Hematopoietic multipotent progenitor cell (in vitro differentiated cells): ENCODE data around the gene SPI1. TPM values are rescaled to one million over a fixed set of nuclear protein-coding genes. Genes with fewer than 3 reads are reported as not detected.

Experiments
- DNase-seq, 3 donors: peaks; one replicate each; pipeline ENCODE4 v3.0.0-alpha.2; 2011 to 2015; ENCODE audit warnings: low read depth in 2 of 3, low spot score in 2 of 3
- total RNA-seq: library from RNA; depleted of rRNA; stranded (reverse); fragments of >200 nt; gene quantifications from one replicate; pipeline ENCODE4 v1.2.3, GENCODE V29; 2012

The SPI1 gene
- total RNA-seq, 1 donor = 99.6 TPM

GRCh38 chr11:47407746-47408590 lies 29.6 kb upstream of the SPI1 start, which contains the start of gene SLC39A13:
TSS of gene SLC39A13 (plus strand) at chr11:47408590. CDS start at chr11:47410095, 1,505 bp downstream.
- peak; percentile 88 to 97 (median 96) for DNase-seq

GRCh38 chr11:47406896-47407745 lies 28.8 kb upstream of the SPI1 start:
- DNase-seq = no peak

- no peak for DNase-seq
These were observed 25.2 kb upstream of the SPI1 start for GRCh38 chr11:47403571-47403970.

GRCh38 chr11:47403135-47403534 lies 24.8 kb upstream of the SPI1 start:
- no peak for DNase-seq

- DNase-seq = no peak
These were observed 22.5 kb upstream of the SPI1 start for GRCh38 chr11:47400768-47401279.

- DNase-seq = peak in 2 of 3 donors; percentile 72 to 73
These were observed 21.8 kb upstream of the SPI1 start for GRCh38 chr11:47399860-47400767.

GRCh38 chr11:47398551-47398950 lies 20.2 kb upstream of the SPI1 start:
- DNase-seq = no peak

- DNase-seq = no peak
These were observed 19.7 kb upstream of the SPI1 start for GRCh38 chr11:47398011-47398410.

GRCh38 chr11:47396049-47396320 lies 17.6 kb upstream of the SPI1 start:
- DNase-seq = no peak

- DNase-seq = peak in 1 of 3 donors; percentile 28
These were observed 17.1 kb upstream of the SPI1 start for GRCh38 chr11:47395223-47396048.

GRCh38 chr11:47394322-47395222 lies 16.2 kb upstream of the SPI1 start:
- peak in 2 of 3 donors; percentile 85 to 90 for DNase-seq

GRCh38 chr11:47394050-47394321 lies 15.6 kb upstream of the SPI1 start:
- no peak for DNase-seq

GRCh38 chr11:47393163-47394049 lies 15.1 kb upstream of the SPI1 start:
- peak in 1 of 3 donors; percentile 58 for DNase-seq

- no peak for DNase-seq
These were observed 14.3 kb upstream of the SPI1 start for GRCh38 chr11:47392546-47393162.

- no peak for DNase-seq
These were observed 13.5 kb upstream of the SPI1 start for GRCh38 chr11:47391711-47392432.

- DNase-seq = no peak
These were observed 12.8 kb upstream of the SPI1 start for GRCh38 chr11:47391077-47391583.

GRCh38 chr11:47390422-47390760 lies 12.0 kb upstream of the SPI1 start:
- DNase-seq = no peak
